ENCODE results near the gene ARMC2.

ARMC2 gene

DNA sequence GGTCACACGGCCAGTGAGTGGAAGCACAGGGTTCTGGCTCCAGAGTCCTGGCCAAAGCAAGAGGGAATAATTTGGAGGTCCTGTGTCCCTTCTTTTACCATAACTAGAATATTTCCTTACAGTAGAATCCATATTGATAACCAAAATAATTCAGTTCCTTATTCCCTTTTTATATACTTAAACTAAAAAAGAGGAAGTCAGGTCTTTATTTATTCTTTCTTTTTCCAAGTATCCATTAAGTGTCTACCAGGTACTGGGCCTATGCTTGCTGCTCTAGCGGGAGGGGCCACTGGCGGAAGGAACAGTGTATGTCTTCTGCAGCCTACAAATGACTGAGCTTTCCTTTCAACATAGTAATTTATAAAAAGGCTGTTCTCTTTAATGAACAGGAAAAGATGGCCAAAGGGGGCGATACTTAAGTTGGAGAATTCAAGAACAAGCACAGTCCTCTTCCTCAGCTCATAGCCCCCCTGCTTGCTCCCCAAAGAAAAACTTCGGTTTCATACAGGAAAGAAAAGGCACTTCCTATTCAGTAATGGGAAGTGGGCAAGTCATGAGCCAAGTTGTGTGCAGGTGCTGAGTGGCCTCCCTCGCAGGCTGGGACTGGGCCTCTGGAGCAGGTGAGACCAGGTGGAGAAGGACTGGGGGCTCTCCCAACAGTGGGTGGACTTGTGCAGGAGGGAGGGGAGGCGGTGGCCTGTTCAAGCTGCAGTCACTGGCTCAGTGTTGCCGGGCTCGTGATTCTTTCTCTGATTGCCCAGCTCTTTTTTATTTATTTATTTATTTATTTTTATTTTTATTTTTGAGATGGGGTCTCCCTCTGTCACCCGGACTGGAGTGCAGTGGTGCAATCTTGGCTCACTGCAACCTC lies 110.9 kb downstream of the ARMC2 start:
- Histone ChIP-seq H3K27ac (ENCODE audit: low read depth, low read length) (no peak overlapping the region), H3K4me1 (ENCODE audit: insufficient read depth, low read length) (no peaks in the 10 kb centered on the region), H3K9me3 (ENCODE audit: insufficient read depth, low read depth, low read length) (no peaks in the 10 kb centered on the region), H3K4me3 (ENCODE audit: low read length) (no peak overlapping the region), H3K27me3 (ENCODE audit: insufficient read depth, low read length) (no peaks in the 10 kb centered on the region), H3K9ac (ENCODE audit: low read depth, low read length) (no peak overlapping the region), H3K36me3 (ENCODE audit: insufficient read depth, low read length) (no peaks in the 10 kb centered on the region)
- 92% methylated on average over 8 of the region's 10 CpGs for WGBS

DNA sequence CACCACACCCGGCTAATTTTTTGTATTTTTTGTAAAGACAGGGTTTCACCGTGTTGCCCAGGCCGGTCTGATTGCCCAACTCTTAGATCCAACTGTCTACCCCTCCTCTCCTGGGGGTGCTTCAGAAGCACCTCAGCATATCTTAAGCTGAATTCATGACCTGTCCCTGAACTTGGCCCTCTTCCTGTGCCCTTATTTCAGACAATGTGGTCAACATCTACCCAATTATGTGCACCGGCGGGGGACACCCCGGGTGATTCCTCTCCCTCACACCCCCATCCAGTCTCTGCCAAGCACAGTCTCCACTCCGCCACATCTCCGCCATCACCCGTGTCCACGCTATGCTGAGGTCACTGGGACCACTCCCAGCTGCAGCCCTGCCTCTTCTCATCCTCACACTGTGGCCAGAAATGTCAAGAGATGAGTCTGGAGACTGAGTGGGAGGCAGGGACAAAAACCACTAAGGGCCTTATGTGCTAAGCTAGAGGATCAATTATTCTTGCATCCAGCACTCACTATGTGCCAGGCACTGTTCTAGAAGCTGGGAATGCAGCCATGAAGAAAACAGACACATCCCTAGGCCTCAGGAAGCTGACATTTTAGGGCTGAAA lies 111.9 kb downstream of the ARMC2 start:
- no peaks in the 10 kb centered on the region for H3K36me3 ChIP-seq (ENCODE audit: insufficient read depth, low read length)
- H3K27me3 ChIP-seq (ENCODE audit: insufficient read depth, low read length), result no peaks in the 10 kb centered on the region
- no peak overlapping the region for H3K27ac ChIP-seq (ENCODE audit: low read depth, low read length)
- 94% methylated on average over 10 of the region's 10 CpGs for WGBS
- no peak overlapping the region for H3K4me3 ChIP-seq (ENCODE audit: low read length)
- no peaks in the 10 kb centered on the region for H3K9me3 ChIP-seq (ENCODE audit: insufficient read depth, low read depth, low read length)
- no peak overlapping the region for H3K9ac ChIP-seq (ENCODE audit: low read depth, low read length)
- no peaks in the 10 kb centered on the region for H3K4me1 ChIP-seq (ENCODE audit: insufficient read depth, low read length)

DNA sequence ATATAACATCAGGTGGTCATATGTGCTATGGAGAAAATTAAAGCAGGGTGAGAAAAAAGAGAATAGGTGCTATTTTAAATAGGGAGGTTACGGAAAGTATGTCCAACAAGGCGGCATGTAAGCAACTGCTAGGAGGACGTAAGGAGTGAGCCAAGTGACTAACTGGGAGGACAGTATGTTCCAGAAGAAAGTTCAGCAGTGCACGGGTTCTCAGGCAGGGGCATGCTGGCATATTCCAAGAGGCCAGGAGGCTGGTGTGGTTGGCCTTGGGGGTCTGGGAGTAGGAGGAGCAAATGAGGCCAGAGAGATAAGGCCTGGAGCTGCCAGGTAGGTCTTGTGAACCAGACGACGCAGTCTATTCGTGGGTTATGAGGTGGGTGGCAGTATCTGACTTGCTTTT lies 112.4 kb downstream of the ARMC2 start:
- H3K9me3 ChIP-seq (ENCODE audit: insufficient read depth, low read depth, low read length), result no peaks in the 10 kb centered on the region
- 92% methylated on average over 7 of the region's 7 CpGs for WGBS
- H3K27ac ChIP-seq (ENCODE audit: low read depth, low read length), result no peak overlapping the region
- no peaks in the 10 kb centered on the region for H3K4me1 ChIP-seq (ENCODE audit: insufficient read depth, low read length)
- no peaks in the 10 kb centered on the region for H3K36me3 ChIP-seq (ENCODE audit: insufficient read depth, low read length)
- no peak overlapping the region for H3K4me3 ChIP-seq (ENCODE audit: low read length)
- no peaks in the 10 kb centered on the region for H3K27me3 ChIP-seq (ENCODE audit: insufficient read depth, low read length)
- H3K9ac ChIP-seq (ENCODE audit: low read depth, low read length), result no peak overlapping the region

DNA sequence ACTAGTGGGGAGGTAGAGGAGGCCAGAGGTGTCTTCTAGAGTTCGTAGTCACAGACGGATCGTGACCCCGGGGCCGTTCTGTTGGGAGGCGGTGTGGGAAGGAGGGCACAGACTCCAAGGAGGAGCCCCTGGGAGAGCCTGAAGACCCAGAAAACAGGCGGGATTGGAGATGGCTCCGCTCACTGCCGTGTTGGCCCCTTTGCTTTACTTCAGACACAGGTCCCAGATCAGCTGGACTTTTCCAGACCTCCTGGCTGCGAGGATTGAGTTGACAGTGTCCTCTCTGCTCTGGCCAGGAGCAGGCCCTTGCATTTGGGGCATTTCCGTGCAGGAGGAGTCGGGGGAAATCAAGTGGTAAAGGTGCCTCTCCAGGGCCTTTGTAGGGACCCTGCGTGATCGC lies 112.9 kb downstream of the ARMC2 start:
- H3K4me1 ChIP-seq (ENCODE audit: insufficient read depth, low read length), result 0 out of 2 replicates have a peak, but pooled peaks cover 2% of the 10 kb centered on the region
- no peaks in the 10 kb centered on the region for H3K36me3 ChIP-seq (ENCODE audit: insufficient read depth, low read length)
- H3K27ac ChIP-seq (ENCODE audit: low read depth, low read length), result no peak overlapping the region
- WGBS, result 93% methylated on average over 14 of the region's 14 CpGs
- H3K27me3 ChIP-seq (ENCODE audit: insufficient read depth, low read length), result no peaks in the 10 kb centered on the region
- H3K4me3 ChIP-seq (ENCODE audit: low read length), result no peak overlapping the region
- H3K9ac ChIP-seq (ENCODE audit: low read depth, low read length), result no peak overlapping the region
- no peaks in the 10 kb centered on the region for H3K9me3 ChIP-seq (ENCODE audit: insufficient read depth, low read depth, low read length)

GRCh38 chr6:108961985-108962384 lies 113.8 kb downstream of the ARMC2 start:
- no peaks in the 10 kb centered on the region for H3K9me3 ChIP-seq (ENCODE audit: insufficient read depth, low read depth, low read length)
- H3K9ac ChIP-seq (ENCODE audit: low read depth, low read length), result no peak overlapping the region
- H3K4me3 ChIP-seq (ENCODE audit: low read length), result no peak overlapping the region
- peaks cover 10% of the 10 kb centered on the region; the same call in 1 of the 2 replicates for H3K4me1 ChIP-seq (ENCODE audit: insufficient read depth, low read length)
- H3K36me3 ChIP-seq (ENCODE audit: insufficient read depth, low read length), result no peaks in the 10 kb centered on the region
- H3K27me3 ChIP-seq (ENCODE audit: insufficient read depth, low read length), result no peaks in the 10 kb centered on the region
- no peak overlapping the region for H3K27ac ChIP-seq (ENCODE audit: low read depth, low read length)
- WGBS, result 94% methylated on average over 6 of the region's 6 CpGs

GRCh38 chr6:108966251-108966650 lies 118.0 kb downstream of the ARMC2 start:
- Histone ChIP-seq H3K4me1 (ENCODE audit: insufficient read depth, low read length) (peaks cover 13% of the 10 kb centered on the region), H3K36me3 (ENCODE audit: insufficient read depth, low read length) (no peaks in the 10 kb centered on the region), H3K27me3 (ENCODE audit: insufficient read depth, low read length) (no peaks in the 10 kb centered on the region), H3K27ac (ENCODE audit: low read depth, low read length) (no peak overlapping the region), H3K9ac (ENCODE audit: low read depth, low read length) (no peak overlapping the region), H3K9me3 (ENCODE audit: insufficient read depth, low read depth, low read length) (no peaks in the 10 kb centered on the region), H3K4me3 (ENCODE audit: low read length) (no peak overlapping the region)
- 93% methylated on average over 5 of the region's 5 CpGs for WGBS

GRCh38 chr6:108966855-108967755 lies 118.9 kb downstream of the ARMC2 start:
- H3K4me1 ChIP-seq (ENCODE audit: insufficient read depth, low read length), result peaks cover 13% of the 10 kb centered on the region
- H3K4me3 ChIP-seq (ENCODE audit: low read length), result no peak overlapping the region
- H3K9me3 ChIP-seq (ENCODE audit: insufficient read depth, low read depth, low read length), result no peaks in the 10 kb centered on the region
- 66% methylated on average over 11 of the region's 12 CpGs for WGBS
- no peaks in the 10 kb centered on the region for H3K27me3 ChIP-seq (ENCODE audit: insufficient read depth, low read length)
- H3K36me3 ChIP-seq (ENCODE audit: insufficient read depth, low read length), result no peaks in the 10 kb centered on the region
- H3K27ac ChIP-seq (ENCODE audit: low read depth, low read length), result no peak overlapping the region
- no peak overlapping the region for H3K9ac ChIP-seq (ENCODE audit: low read depth, low read length)

- Histone ChIP-seq H3K9me3 (ENCODE audit: insufficient read depth, low read depth, low read length) (no peaks in the 10 kb centered on the region), H3K4me3 (ENCODE audit: low read length) (no peak overlapping the region), H3K27me3 (ENCODE audit: insufficient read depth, low read length) (no peaks in the 10 kb centered on the region), H3K4me1 (ENCODE audit: insufficient read depth, low read length) (peaks cover 13% of the 10 kb centered on the region), H3K36me3 (ENCODE audit: insufficient read depth, low read length) (no peaks in the 10 kb centered on the region), H3K27ac (ENCODE audit: low read depth, low read length) (no peak overlapping the region), H3K9ac (ENCODE audit: low read depth, low read length) (no peak overlapping the region)
- 81% methylated on average over 13 of the region's 14 CpGs for WGBS
Observed at GRCh38 chr6:108968325-108969316, 120.4 kb downstream of the ARMC2 start.

GRCh38 chr6:108969776-108970175 lies 121.6 kb downstream of the ARMC2 start:
- Histone ChIP-seq H3K4me3 (ENCODE audit: low read length) (no peak overlapping the region), H3K27me3 (ENCODE audit: insufficient read depth, low read length) (no peaks in the 10 kb centered on the region), H3K36me3 (ENCODE audit: insufficient read depth, low read length) (no peaks in the 10 kb centered on the region), H3K4me1 (ENCODE audit: insufficient read depth, low read length) (peaks cover 13% of the 10 kb centered on the region), H3K9me3 (ENCODE audit: insufficient read depth, low read depth, low read length) (no peaks in the 10 kb centered on the region), H3K27ac (ENCODE audit: low read depth, low read length) (no peak overlapping the region), H3K9ac (ENCODE audit: low read depth, low read length) (no peak overlapping the region)
- 90% methylated on average over 2 of the region's 2 CpGs for WGBS

- no peaks in the 10 kb centered on the region for H3K4me1 ChIP-seq (ENCODE audit: insufficient read depth, low read length)
- no peak overlapping the region for H3K9ac ChIP-seq (ENCODE audit: low read depth, low read length)
- no peaks in the 10 kb centered on the region for H3K36me3 ChIP-seq (ENCODE audit: insufficient read depth, low read length)
- H3K4me3 ChIP-seq (ENCODE audit: low read length), result no peak overlapping the region
- no peaks in the 10 kb centered on the region for H3K27me3 ChIP-seq (ENCODE audit: insufficient read depth, low read length)
- H3K27ac ChIP-seq (ENCODE audit: low read depth, low read length), result no peak overlapping the region
- no peaks in the 10 kb centered on the region for H3K9me3 ChIP-seq (ENCODE audit: insufficient read depth, low read depth, low read length)
- WGBS, result 100% methylated on average over 1 of the region's 1 CpG
Observed at GRCh38 chr6:108974201-108974600, 126.0 kb downstream of the ARMC2 start.
